Endodermal cell (in vitro differentiated cells): Measurements from ENCODE around the gene PLEKHG4. TPM values are rescaled to one million over a fixed set of nuclear protein-coding genes. Genes with fewer than 3 reads are reported as not detected.

Experiments used
- DNase-seq: peaks from one replicate; pipeline ENCODE4 v3.0.0-alpha.2; 2017
- H3K27ac ChIP-seq: 2 replicates; pipeline ENCODE4 v1.5.1; 2013; ENCODE audit warnings: mild to moderate bottlenecking, low read depth, low read length, moderate library complexity
- H3K27me3 ChIP-seq: 2 replicates; pipeline ENCODE4 v1.6.1; 2013; ENCODE audit warnings: mild to moderate bottlenecking, low read length, moderate library complexity; ENCODE audit not compliant: insufficient read depth, control insufficient read depth, poor library complexity, severe bottlenecking
- H3K36me3 ChIP-seq: 2 replicates; pipeline ENCODE4 v1.7.0; 2013; ENCODE audit warnings: mild to moderate bottlenecking, low read length, moderate library complexity; ENCODE audit not compliant: control insufficient read depth, insufficient read depth
- H3K4me1 ChIP-seq: one replicate; pipeline ENCODE4 v1.7.0; 2013; ENCODE audit warnings: low read length; ENCODE audit not compliant: control insufficient read depth, insufficient read depth
- H3K4me3 ChIP-seq: 2 replicates; pipeline ENCODE4 v1.5.1; 2013; ENCODE audit warnings: mild to moderate bottlenecking, low read length, moderate library complexity
- H3K9ac ChIP-seq: 2 replicates; pipeline ENCODE4 v1.6.1; 2013; ENCODE audit warnings: mild to moderate bottlenecking, low read length, moderate library complexity; ENCODE audit not compliant: poor library complexity, severe bottlenecking; ENCODE audit errors: extremely low read depth
- H3K9me3 ChIP-seq: 2 replicates; pipeline ENCODE4 v1.6.1; 2013; ENCODE audit warnings: mild to moderate bottlenecking, low read length, moderate library complexity; ENCODE audit not compliant: control insufficient read depth
- H3K27ac Mint-ChIP-seq: 2 replicates; pipeline ENCODE4 v1.8.0; 2020; ENCODE audit warnings: mixed read lengths
- H3K27me3 Mint-ChIP-seq: 2 replicates; pipeline ENCODE4 v1.8.0; 2021; ENCODE audit warnings: mild to moderate bottlenecking, mixed read lengths; ENCODE audit not compliant: insufficient read depth
- H3K36me3 Mint-ChIP-seq: 2 replicates; pipeline ENCODE4 v1.8.0; 2020; ENCODE audit warnings: low read depth, mixed read lengths
- H3K4me1 Mint-ChIP-seq: 2 replicates; pipeline ENCODE4 v1.8.0; 2020; ENCODE audit warnings: mixed read lengths
- H3K4me3 Mint-ChIP-seq: 2 replicates; pipeline ENCODE4 v1.8.0; 2020; ENCODE audit warnings: mild to moderate bottlenecking, moderate library complexity, mixed read lengths
- H3K9me3 Mint-ChIP-seq: 2 replicates; pipeline ENCODE4 v1.8.0; 2020; ENCODE audit warnings: mild to moderate bottlenecking, mixed read lengths
- CTCF ChIP-seq: fragments of 200-600 bp; sonication (generic); conservative IDR thresholded peaks from 2 replicates; pipeline ENCODE4 v1.5.0; 2021; ENCODE audit warnings: antibody characterized with exemption, mild to moderate bottlenecking
- WGBS, 2 experiments: methylation state at CpG; one replicate each; pipeline versions ENCODE4 v1.1.5 to v1.1.7; 2013; ENCODE audit warnings: missing lambda C conversion rate in 2 of 2, mixed read lengths in 1 of 2; ENCODE audit not compliant: insufficient coverage in 1 of 2, insufficient read length in 1 of 2; 5-methylcytosine and 5-hydroxymethylcytosine counted together
- total RNA-seq, 2 donors: library from RNA; stranded (reverse); fragmentation: NEBNext Ultra II Directional in 1 of 2; extraction: Animal tissue kit (Norgen Biotek cat#: 25700) in 1 of 2; gene quantifications; 2 replicates in 1 of 2; 3 replicates in 1 of 2; pipeline ENCODE4 v1.2.1, GENCODE V29; 2021

PLEKHG4 gene
- total RNA-seq, 2 donors from 2014 or later, result 10.5 to 12.4 TPM

- Mint-ChIP-seq H3K9me3 (no peaks in the 10 kb centered on the region), H3K36me3 (no peaks in the 10 kb centered on the region), H3K27ac (no peak overlapping the region), H3K27me3 (peaks cover 2% of the 10 kb centered on the region), H3K4me1 (no peaks in the 10 kb centered on the region), H3K4me3 (no peak overlapping the region)
- TF ChIP-seq CTCF, result no peak
- Histone ChIP-seq H3K36me3 (peaks cover 49% of the 10 kb centered on the region), H3K27ac (no peak overlapping the region), H3K27me3 (no peaks in the 10 kb centered on the region), H3K9ac (no peak overlapping the region), H3K9me3 (no peaks in the 10 kb centered on the region), H3K4me3 (no peak overlapping the region), H3K4me1 (no peaks in the 10 kb centered on the region)
- 90 to 95% methylated on average over 16 to 17 of the region's 17 CpGs for WGBS, 2 experiments
- DNase-seq, result no peak
These were observed 23.6 kb upstream of the PLEKHG4 start for GRCh38 chr16:67255553-67256221.

- no peak for TF ChIP-seq CTCF
- WGBS, 2 experiments, result 89 to 94% methylated on average over 3 to 11 of the region's 11 CpGs
- H3K27me3 Mint-ChIP-seq, result no peaks in the 10 kb centered on the region
- H3K4me1 ChIP-seq, result no peaks in the 10 kb centered on the region
- H3K4me3 Mint-ChIP-seq, result no peak overlapping the region
- no peaks in the 10 kb centered on the region for H3K9me3 Mint-ChIP-seq
- H3K27me3 ChIP-seq, result no peaks in the 10 kb centered on the region
- H3K36me3 ChIP-seq, result peaks cover 55% of the 10 kb centered on the region
- H3K4me3 ChIP-seq, result no peak overlapping the region
- no peak overlapping the region for H3K27ac ChIP-seq
- H3K9me3 ChIP-seq, result no peaks in the 10 kb centered on the region
- no peak for DNase-seq
- no peak overlapping the region for H3K27ac Mint-ChIP-seq
- no peaks in the 10 kb centered on the region for H3K36me3 Mint-ChIP-seq
- H3K9ac ChIP-seq, result no peak overlapping the region
- peaks cover 3% of the 10 kb centered on the region for H3K4me1 Mint-ChIP-seq
These were observed 22.6 kb upstream of the PLEKHG4 start for GRCh38 chr16:67256701-67257230.

GRCh38 chr16:67257486-67258160 lies 21.7 kb upstream of the PLEKHG4 start:
- Mint-ChIP-seq H3K4me1 (peaks cover 10% of the 10 kb centered on the region), H3K27me3 (no peaks in the 10 kb centered on the region), H3K36me3 (no peaks in the 10 kb centered on the region), H3K4me3 (no peak overlapping the region), H3K9me3 (no peaks in the 10 kb centered on the region), H3K27ac (no peak overlapping the region)
- WGBS, 2 experiments, result 90 to 93% methylated on average over 2 to 4 of the region's 4 CpGs
- no peak overlapping the region for H3K9ac ChIP-seq
- H3K9me3 ChIP-seq, result no peaks in the 10 kb centered on the region
- no peaks in the 10 kb centered on the region for H3K27me3 ChIP-seq
- TF ChIP-seq CTCF, result no peak
- H3K36me3 ChIP-seq, result peaks cover 52% of the 10 kb centered on the region
- no peaks in the 10 kb centered on the region for H3K4me1 ChIP-seq
- no peak overlapping the region for H3K4me3 ChIP-seq
- no peak for DNase-seq
- H3K27ac ChIP-seq, result no peak overlapping the region
